Cerebellar nuclear complex (tissue), 1 donor: ENCODE results near the gene RNF169.
"Not testable (repeated sequence)": the region's sequence is repeated elsewhere in the genome, so short reads cannot be mapped to it uniquely, and the experiment has no call there.

Source experiments
- DNase-seq, 2 experiments: peaks; one replicate each; lab custom pipeline; 2025; lab: John Stamatoyannopoulos, UW

The RNF169 gene

GRCh38 chr11:74768172-74768651 lies 19.6 kb downstream of the RNF169 start:
- not testable (repeated sequence) for DNase-seq

- no peak for DNase-seq
These were observed 20.5 kb downstream of the RNF169 start for GRCh38 chr11:74769055-74769707.

- no peak for DNase-seq
These were observed 21.8 kb downstream of the RNF169 start for GRCh38 chr11:74770456-74770855.

- no peak for DNase-seq
These were observed 22.5 kb downstream of the RNF169 start for GRCh38 chr11:74771139-74771538.

GRCh38 chr11:74773476-74773875 lies 24.8 kb downstream of the RNF169 start:
- DNase-seq: no peak

- no peak for DNase-seq
These were observed 27.1 kb downstream of the RNF169 start for GRCh38 chr11:74775762-74776161.

GRCh38 chr11:74776546-74776945 lies 27.9 kb downstream of the RNF169 start:
- DNase-seq: no peak

GRCh38 chr11:74777038-74777437 lies 28.4 kb downstream of the RNF169 start:
- DNase-seq: no peak

- no peak for DNase-seq
These were observed 29.2 kb downstream of the RNF169 start for GRCh38 chr11:74777877-74778276.

GRCh38 chr11:74778581-74778980 lies 29.9 kb downstream of the RNF169 start:
- DNase-seq: no peak

GRCh38 chr11:74780248-74781005 lies 31.8 kb downstream of the RNF169 start:
- no peak for DNase-seq

- DNase-seq: no peak
These were observed 34.7 kb downstream of the RNF169 start for GRCh38 chr11:74783241-74783871.

GRCh38 chr11:74784234-74784633 lies 35.6 kb downstream of the RNF169 start:
- DNase-seq: no peak

GRCh38 chr11:74784726-74785125 lies 36.1 kb downstream of the RNF169 start:
- DNase-seq: no peak

- DNase-seq: no peak
These were observed 37.9 kb downstream of the RNF169 start for GRCh38 chr11:74786574-74786973.

- no peak for DNase-seq
These were observed 42.9 kb downstream of the RNF169 start for GRCh38 chr11:74791333-74792100.

- DNase-seq: no peak
These were observed 57.6 kb downstream of the RNF169 start for GRCh38 chr11:74806267-74806666.

- DNase-seq: no peak
These were observed 61.2 kb downstream of the RNF169 start for GRCh38 chr11:74809801-74810200.

- no peak for DNase-seq
These were observed 67.3 kb downstream of the RNF169 start for GRCh38 chr11:74815966-74816365.

GRCh38 chr11:74816664-74817063 lies 68.0 kb downstream of the RNF169 start:
- DNase-seq: no peak

- no peak for DNase-seq
These were observed 69.8 kb downstream of the RNF169 start for GRCh38 chr11:74818283-74818946.

GRCh38 chr11:74819400-74819799 lies 70.8 kb downstream of the RNF169 start:
- DNase-seq: no peak
